ENCODE results near the gene FHOD3. TPM values are rescaled to one million over a fixed set of nuclear protein-coding genes. Genes with fewer than 3 reads are reported as not detected.

FHOD3 gene
- polyA plus RNA-seq, 1 donor from 2014 or later = not detected

DNA sequence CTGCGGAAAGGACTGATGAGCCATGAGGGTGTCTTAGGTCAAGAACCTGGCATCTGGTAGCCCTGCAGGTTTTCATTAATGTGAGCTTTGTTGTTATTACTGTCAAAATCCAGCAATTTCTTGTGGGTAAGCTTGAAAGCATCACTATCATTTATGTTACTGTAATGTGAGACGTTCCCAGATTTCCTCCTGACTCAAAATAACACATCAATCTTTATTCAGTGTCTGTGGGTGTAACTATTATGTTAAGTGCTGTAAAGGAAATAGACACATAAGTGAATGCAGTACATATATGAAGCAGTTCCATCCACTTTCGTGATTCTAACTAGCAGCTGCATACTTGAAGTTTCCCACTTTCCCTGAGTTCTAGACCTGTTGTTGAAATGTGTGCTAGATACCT lies 89.8 kb downstream of the FHOD3 start:
- no peak overlapping the region for H3K4me3 Mint-ChIP-seq
- peaks cover 0 to 1% (median 0%) of the 10 kb centered on the region in 3 donors for H3K4me1 Mint-ChIP-seq
- no peak overlapping the region for H3K27ac Mint-ChIP-seq
- H3K9me3 Mint-ChIP-seq = peaks cover 0 to 3% (median 0%) of the 10 kb centered on the region in 3 donors
- peaks cover 3% of the 10 kb centered on the region for H3K27me3 Mint-ChIP-seq
- H3K36me3 Mint-ChIP-seq = no peaks in the 10 kb centered on the region

DNA sequence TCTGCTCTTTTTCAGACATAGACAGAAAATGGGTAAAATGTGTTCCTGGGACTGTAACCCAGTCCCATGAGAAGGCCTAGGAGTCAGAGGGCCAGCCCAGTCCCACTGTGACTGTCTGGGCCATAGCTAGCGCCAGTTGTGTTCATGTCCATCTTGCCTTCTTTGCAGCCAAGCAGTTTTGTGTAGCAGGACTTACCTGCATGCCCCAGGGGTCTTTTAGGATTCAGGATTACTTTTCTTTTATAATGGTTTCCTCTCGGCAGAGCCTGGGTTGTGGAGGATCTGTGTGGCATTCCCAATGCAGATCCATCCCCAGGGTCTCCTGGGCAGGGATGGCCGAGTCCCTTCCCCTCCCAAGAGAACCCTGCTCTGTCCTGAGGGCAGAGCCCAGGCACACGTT lies 90.8 kb downstream of the FHOD3 start:
- H3K9me3 Mint-ChIP-seq = peaks cover 0 to 7% (median 0%) of the 10 kb centered on the region in 3 donors
- no peak overlapping the region for H3K4me3 Mint-ChIP-seq
- no peak overlapping the region for H3K27ac Mint-ChIP-seq
- peaks cover 4% of the 10 kb centered on the region for H3K27me3 Mint-ChIP-seq
- H3K4me1 Mint-ChIP-seq = peaks cover 0 to 1% (median 0%) of the 10 kb centered on the region in 3 donors
- H3K36me3 Mint-ChIP-seq = no peaks in the 10 kb centered on the region

DNA sequence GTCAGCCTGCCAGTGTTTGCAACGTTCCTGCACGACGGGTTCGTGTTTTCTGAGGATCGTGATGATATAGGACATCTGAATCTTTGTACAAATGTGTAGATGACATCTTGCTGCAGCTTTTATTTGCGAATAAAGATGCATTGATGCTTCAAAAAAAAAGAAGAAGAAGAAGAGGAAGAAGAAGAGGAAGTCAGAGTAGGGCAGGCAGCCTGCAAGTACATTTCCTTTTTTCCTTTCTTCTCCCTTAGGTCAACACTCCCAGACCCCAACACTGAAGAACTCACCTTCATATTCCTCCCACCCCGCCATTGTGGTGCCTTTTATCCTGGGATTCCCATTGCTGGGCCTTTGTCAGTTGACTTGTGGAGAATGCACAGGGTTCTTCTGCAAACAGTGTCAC lies 91.5 kb downstream of the FHOD3 start:
- Mint-ChIP-seq H3K27me3 (peaks cover 9% of the 10 kb centered on the region), H3K4me1 (peaks cover 0 to 1% (median 0%) of the 10 kb centered on the region in 3 donors), H3K36me3 (no peaks in the 10 kb centered on the region), H3K9me3 (peaks cover 2 to 11% (median 3%) of the 10 kb centered on the region in 3 donors), H3K4me3 (no peak overlapping the region), H3K27ac (no peak overlapping the region)

DNA sequence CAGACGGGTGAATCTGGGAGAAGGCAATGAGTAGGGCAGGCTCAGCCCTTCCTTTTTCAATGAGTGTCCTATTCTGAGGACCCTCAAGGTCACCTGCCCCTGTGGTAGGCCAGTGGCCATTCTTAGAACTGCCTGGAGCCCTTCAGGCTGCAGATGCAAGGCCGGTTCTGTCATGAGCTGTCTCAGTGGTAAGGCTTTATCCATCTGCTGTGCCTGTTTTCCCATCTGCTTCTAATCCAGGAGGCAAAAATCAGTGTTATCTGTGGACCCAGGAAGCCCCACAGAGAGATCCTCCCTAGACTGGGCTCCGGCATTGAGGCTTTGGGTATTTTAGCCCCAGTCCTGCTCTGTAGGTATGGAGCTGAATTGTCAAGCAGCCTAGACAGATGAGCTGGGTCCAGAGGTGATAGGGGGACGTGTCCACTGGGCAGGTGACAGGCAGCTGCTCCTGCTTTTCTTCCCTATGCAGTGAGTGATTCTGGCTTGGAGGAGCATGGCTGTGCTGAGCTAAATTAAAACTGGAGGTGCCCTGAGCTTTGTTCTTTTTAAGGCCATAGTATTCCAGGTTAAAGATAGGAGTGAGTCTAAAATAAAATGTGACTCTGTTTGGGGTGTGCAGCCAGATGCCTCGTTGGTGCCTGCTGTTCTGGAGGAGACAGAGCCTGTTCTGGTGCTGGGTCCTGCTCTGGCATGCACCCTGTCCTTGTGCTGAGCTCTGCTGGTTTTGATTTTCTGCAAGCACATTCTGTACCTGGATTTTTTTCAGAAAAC lies 92.5 kb downstream of the FHOD3 start:
- peaks cover 10% of the 10 kb centered on the region for H3K27me3 Mint-ChIP-seq
- H3K4me1 Mint-ChIP-seq = peaks cover 0 to 1% (median 0%) of the 10 kb centered on the region in 3 donors
- H3K27ac Mint-ChIP-seq = no peak overlapping the region
- no peak overlapping the region for H3K4me3 Mint-ChIP-seq
- no peaks in the 10 kb centered on the region for H3K36me3 Mint-ChIP-seq
- peaks cover 3 to 18% (median 11%) of the 10 kb centered on the region in 3 donors for H3K9me3 Mint-ChIP-seq

DNA sequence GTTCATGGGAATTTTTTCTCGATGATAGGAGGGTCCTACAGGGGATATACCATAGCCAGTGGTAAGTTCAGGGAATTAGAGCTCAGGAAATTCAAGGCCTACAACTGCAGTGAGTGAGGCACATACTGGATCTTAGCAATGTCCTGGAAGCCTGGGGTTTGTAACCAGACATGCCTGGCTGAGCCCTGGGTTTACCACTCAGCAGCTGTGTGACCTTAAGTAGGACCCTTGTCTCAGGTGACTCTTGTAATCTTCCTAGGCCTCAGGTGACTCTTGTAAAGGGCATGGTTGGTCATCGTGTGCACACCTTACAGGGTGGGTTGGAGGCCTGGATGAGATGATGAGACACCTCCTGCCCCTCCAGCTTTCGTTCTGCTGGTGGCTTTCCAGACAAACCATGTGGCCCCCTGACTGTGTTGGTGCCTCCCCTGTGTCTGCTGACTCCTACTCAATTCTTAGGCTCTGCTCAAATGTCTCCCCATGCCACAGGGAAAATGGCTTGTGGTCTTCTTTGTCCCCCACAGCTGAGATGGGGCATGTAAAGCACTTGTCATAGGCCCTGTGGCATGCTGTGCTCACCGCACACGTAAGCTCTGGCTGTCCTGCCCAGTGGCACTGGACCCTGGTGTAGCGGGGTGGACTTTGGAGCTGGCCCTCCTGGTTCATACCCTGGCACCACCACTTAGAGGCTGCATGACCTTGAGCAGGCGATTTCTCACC lies 94.1 kb downstream of the FHOD3 start:
- no peak overlapping the region for H3K27ac Mint-ChIP-seq
- peaks cover 10% of the 10 kb centered on the region for H3K27me3 Mint-ChIP-seq
- H3K36me3 Mint-ChIP-seq = no peaks in the 10 kb centered on the region
- H3K9me3 Mint-ChIP-seq = peaks cover 3 to 27% (median 11%) of the 10 kb centered on the region in 3 donors
- no peak overlapping the region for H3K4me3 Mint-ChIP-seq
- H3K4me1 Mint-ChIP-seq = peaks cover 0 to 1% (median 0%) of the 10 kb centered on the region in 3 donors

DNA sequence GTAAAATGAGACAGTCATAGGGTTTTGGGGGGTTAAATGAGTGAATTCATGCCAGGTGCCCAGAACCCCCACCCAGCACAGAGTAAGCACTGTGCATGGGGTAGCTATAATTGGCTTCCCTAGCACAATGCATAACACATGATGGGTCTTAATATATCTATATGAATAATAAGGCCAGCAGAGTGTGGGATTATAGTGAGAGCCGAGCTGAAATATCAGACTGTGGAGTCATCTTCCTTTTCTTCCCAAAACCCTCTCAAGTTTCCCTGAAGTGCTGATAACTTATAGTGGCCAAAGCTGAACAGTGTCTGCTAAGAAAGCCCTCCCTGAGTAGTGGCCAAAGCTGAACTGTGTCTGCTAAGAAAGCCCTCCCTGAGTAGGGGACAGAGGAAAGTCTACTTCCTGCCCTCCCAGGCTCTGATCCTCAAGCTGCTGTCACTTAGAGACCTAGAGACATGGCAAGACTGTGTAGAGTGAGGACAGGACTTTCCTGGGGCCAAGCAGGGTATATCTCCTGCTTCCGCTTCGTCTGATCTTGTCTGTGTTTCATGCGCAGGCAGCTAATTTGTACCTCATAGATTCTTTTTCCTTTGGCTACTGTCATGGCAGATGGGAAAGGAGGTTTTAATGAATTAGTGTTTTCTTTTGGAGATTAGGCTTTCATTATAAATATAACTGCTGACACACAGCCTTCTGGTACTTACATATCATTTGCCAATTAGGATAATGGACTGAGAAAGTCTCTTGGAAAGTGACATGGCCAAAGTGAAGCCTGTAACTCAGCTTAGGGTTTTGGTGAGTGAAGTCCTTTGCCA lies 94.9 kb downstream of the FHOD3 start:
- Mint-ChIP-seq H3K9me3 (peaks cover 3 to 29% (median 15%) of the 10 kb centered on the region in 3 donors), H3K36me3 (no peaks in the 10 kb centered on the region), H3K4me3 (no peak overlapping the region), H3K27me3 (peaks cover 10% of the 10 kb centered on the region), H3K4me1 (peaks cover 0 to 1% (median 0%) of the 10 kb centered on the region in 3 donors), H3K27ac (no peak overlapping the region)

DNA sequence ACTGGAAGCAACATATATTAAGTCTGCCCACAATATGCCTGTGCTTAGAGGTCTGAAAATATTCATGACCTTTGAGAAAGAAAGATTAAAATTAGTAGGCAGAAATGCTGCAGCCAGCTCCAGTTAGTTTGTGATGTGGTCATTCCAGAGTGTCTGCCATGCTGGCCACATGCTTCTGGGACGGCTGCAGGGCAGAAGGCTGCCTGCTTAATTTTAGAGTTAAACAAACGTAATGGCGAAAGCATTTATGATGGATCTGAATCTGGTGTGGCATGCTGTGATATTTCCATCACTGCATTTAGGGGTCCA lies 95.4 kb downstream of the FHOD3 start:
- H3K27me3 Mint-ChIP-seq = peaks cover 10% of the 10 kb centered on the region
- no peak overlapping the region for H3K27ac Mint-ChIP-seq
- peaks cover 0 to 1% (median 0%) of the 10 kb centered on the region in 3 donors for H3K4me1 Mint-ChIP-seq
- no peaks in the 10 kb centered on the region for H3K36me3 Mint-ChIP-seq
- peaks cover 3 to 30% (median 15%) of the 10 kb centered on the region in 3 donors for H3K9me3 Mint-ChIP-seq
- no peak overlapping the region for H3K4me3 Mint-ChIP-seq

DNA sequence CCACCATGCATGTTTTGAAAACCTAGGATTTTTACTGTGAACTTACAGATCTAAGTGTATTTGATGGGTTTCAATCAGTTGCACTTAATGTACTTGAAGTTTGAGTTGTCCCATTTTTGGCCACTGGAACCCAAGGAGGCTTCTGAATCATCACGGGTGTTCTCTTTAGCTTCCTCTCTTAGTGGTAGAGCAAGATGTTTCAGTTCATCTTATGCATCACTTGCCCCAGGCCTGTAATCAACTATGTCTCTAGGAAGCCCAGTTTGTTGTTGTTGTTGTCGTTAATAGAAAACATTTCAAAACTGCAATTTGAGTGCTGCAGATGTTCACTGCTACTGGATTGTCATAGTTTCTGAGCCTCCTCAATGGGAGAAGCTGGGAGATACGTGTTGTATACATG lies 97.0 kb downstream of the FHOD3 start:
- no peak overlapping the region for H3K27ac Mint-ChIP-seq
- H3K4me1 Mint-ChIP-seq = no peaks in the 10 kb centered on the region
- peaks cover 10% of the 10 kb centered on the region for H3K27me3 Mint-ChIP-seq
- peaks cover 3 to 29% (median 15%) of the 10 kb centered on the region in 3 donors for H3K9me3 Mint-ChIP-seq
- no peaks in the 10 kb centered on the region for H3K36me3 Mint-ChIP-seq
- H3K4me3 Mint-ChIP-seq = no peak overlapping the region

DNA sequence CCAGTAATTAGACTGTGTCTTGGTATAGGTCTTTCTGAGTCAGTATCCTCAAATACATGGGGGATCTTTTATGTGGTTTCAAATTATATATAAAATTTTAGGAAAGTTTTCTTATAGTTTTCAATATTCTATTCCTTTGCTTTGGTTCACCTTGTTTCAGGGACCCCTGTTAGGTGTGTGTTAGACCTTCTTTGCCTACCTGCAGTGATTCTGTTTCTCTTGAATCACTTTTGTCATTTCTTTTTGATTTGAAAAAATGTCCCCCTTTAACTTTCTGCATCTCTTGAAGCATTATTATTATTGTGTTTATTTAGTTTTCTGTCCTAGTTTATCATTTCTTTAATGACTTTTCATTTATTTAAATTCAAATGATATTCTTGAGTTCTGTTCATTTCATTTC lies 98.7 kb downstream of the FHOD3 start:
- H3K27me3 Mint-ChIP-seq = peaks cover 13% of the 10 kb centered on the region

DNA sequence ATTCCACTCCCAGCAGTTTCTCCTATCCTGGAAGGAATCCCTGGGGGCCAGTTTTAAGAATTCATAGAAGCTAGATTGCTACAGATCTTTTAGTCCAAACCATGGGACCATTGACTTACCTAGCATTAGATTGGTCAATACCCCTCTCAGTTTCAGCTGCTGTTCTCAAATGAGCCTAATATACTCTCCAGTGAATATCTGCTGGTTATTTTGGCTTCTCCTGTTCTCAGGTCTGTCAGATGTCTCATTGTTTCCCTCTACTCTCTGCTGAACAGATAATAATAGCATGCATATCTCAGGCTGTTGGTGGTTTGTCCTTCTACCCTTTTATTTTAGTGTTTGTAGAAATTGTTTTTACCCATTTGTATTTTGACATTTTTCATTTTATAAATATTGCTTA lies 99.5 kb downstream of the FHOD3 start:
- peaks cover 2% of the 10 kb centered on the region for H3K36me3 Mint-ChIP-seq
- H3K4me1 Mint-ChIP-seq = no peaks in the 10 kb centered on the region
- H3K4me3 Mint-ChIP-seq = no peak overlapping the region
- peaks cover 3 to 29% (median 15%) of the 10 kb centered on the region in 3 donors for H3K9me3 Mint-ChIP-seq
- no peak overlapping the region for H3K27ac Mint-ChIP-seq
- peaks cover 13% of the 10 kb centered on the region for H3K27me3 Mint-ChIP-seq

More for the DNA sequence above, 98.7 kb downstream of the FHOD3 start:
- H3K36me3 Mint-ChIP-seq = peaks cover 2% of the 10 kb centered on the region
- H3K4me1 Mint-ChIP-seq = no peaks in the 10 kb centered on the region
- peaks cover 3 to 29% (median 15%) of the 10 kb centered on the region in 3 donors for H3K9me3 Mint-ChIP-seq
- no peak overlapping the region for H3K4me3 Mint-ChIP-seq
- no peak overlapping the region for H3K27ac Mint-ChIP-seq

DNA sequence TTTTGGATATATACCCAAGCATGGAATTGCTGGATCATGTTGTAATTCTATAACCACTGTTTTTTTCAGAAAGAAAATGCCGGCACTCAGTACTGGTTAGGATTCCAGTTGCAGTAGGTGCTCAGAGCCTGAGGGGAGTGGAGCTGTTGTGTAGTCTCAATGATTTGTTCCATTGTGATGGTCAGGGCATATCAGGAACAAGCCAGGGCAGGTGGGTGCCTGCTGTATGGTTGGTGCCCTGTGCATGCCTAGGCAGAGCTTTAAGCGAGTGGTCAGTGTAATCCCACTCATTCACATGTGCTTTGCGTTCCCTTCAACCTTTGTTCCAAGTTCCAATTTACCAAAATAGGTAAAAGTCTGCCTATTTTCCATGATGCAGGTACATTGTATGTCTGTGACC lies 100.9 kb downstream of the FHOD3 start:
- H3K9me3 Mint-ChIP-seq = peaks cover 3 to 24% (median 15%) of the 10 kb centered on the region in 3 donors
- H3K27ac Mint-ChIP-seq = no peak overlapping the region
- no peaks in the 10 kb centered on the region for H3K4me1 Mint-ChIP-seq
- H3K36me3 Mint-ChIP-seq = peaks cover 2% of the 10 kb centered on the region
- peaks cover 11% of the 10 kb centered on the region for H3K27me3 Mint-ChIP-seq
- H3K4me3 Mint-ChIP-seq = no peak overlapping the region

DNA sequence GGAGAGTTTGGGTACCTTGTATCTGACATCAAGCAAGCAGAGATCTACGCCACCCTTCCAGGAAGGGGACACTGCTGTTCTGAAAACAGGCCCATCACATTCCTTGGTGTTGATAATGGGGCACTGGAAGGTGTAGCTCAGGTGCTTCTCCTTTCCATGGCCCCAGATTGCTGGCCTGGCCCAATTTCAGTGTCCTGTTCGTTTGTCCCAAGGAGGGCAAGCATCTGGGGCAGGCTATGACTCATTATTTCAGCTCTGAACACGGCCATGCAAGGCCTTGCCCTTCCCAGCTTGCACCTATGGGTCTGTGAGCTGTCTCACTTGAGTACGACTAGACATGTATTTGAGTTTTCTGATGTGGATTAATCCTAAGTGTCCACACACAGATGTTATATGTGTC lies 101.5 kb downstream of the FHOD3 start:
- Mint-ChIP-seq H3K4me3 (no peak overlapping the region), H3K9me3 (peaks cover under 1 to 20% (median 13%) of the 10 kb centered on the region in 3 donors), H3K4me1 (no peaks in the 10 kb centered on the region), H3K27ac (no peak overlapping the region), H3K27me3 (peaks cover 7% of the 10 kb centered on the region), H3K36me3 (peaks cover 2% of the 10 kb centered on the region)

DNA sequence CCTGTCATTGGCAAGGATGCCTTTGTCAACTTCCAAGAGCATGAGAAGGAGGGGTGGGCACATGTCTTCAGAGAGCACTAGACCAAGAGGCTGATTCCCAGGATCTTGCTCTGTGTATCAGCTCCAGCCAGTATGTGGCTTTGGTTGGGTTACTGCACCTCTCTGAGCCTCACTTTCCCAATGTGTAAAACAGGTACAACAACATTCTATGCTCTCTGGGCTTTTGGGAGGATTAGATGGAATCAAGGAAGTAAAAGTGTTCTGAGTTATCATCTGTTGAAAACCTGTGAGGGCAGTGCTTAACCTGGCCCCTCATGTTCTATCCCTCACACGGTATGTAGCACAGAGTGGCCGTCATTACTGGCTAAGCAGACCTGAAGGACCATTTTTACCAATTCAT lies 103.9 kb downstream of the FHOD3 start:
- H3K36me3 Mint-ChIP-seq = peaks cover 2% of the 10 kb centered on the region
- peaks cover 0 to 5% (median 4%) of the 10 kb centered on the region in 3 donors for H3K9me3 Mint-ChIP-seq
- no peaks in the 10 kb centered on the region for H3K4me1 Mint-ChIP-seq
- no peak overlapping the region for H3K4me3 Mint-ChIP-seq
- no peak overlapping the region for H3K27ac Mint-ChIP-seq
- peaks cover 5% of the 10 kb centered on the region for H3K27me3 Mint-ChIP-seq

DNA sequence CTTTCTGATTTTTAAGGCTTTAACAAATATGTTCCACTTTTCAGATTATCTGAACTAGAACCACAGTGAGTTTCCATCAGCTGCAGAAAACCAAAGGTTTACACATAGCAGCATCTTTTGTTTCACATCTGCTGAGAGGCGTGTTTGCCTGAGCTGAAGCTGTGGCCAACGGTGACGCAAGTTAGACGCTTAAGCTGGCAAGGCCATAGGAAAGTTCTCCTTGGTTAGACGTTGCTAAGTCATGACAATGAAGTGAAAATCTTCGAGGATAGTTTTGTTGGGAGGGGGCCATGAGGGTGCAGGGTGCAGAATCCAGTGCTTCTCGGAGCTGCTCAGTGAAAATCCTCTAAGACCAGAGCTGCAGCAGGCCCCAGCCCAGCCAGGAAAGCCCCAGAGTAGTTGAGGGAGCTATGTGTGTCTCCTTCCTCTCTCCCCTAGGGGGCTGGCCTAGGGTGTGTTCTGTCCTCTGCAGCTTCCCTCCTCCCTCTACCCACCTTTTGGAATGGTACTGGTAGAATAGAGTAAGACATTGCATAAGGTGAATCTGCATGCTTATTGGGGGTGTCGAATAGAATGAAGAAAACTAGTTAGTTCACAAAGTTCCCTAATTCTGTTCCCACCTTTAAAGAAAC lies 105.4 kb downstream of the FHOD3 start:
- Mint-ChIP-seq H3K36me3 (peaks cover 2% of the 10 kb centered on the region), H3K4me1 (no peaks in the 10 kb centered on the region), H3K4me3 (no peak overlapping the region), H3K9me3 (no peaks in the 10 kb centered on the region), H3K27me3 (peaks cover 7% of the 10 kb centered on the region), H3K27ac (no peak overlapping the region)
